Thyroid gland (tissue), 4 donors: ENCODE measurements around the gene IFNA14.

Experiments
- CTCF ChIP-seq, 6 experiments: fragments of 200-600 bp in 3 of 6; fragments of 450-650 bp in 3 of 6; sonication (generic) in 3 of 6; IDR thresholded peaks; one replicate each; pipeline ENCODE4 v1.5.1; 2016 to 2019; ENCODE audit warnings: antibody characterized with exemption in 6 of 6, mild to moderate bottlenecking in 2 of 6, inconsistent platforms in 1 of 6, moderate library complexity in 1 of 6
- POLR2A ChIP-seq, 2 donors: fragments of 450-650 bp; IDR thresholded peaks; one replicate each; pipeline ENCODE4 v1.6.1; 2017; ENCODE audit warnings: antibody characterized with exemption in 2 of 2, mild to moderate bottlenecking in 2 of 2, moderate library complexity in 1 of 2

GRCh38 chr9:21239911-21240310 lies at the start of gene IFNA14:
- no peak for TF ChIP-seq CTCF (IDR thresholded peaks at IDR 0.05)
- TF ChIP-seq POLR2A (IDR thresholded peaks at IDR 0.05), result no peak
